NCI-H526 treated with DMSO at 0.1 percent for 48 hours (cell line): ENCODE data around the gene BGN.

ENCODE experiments used
- DNase-seq: peaks from one replicate; lab custom pipeline; 2025; lab: John Stamatoyannopoulos, UW

BGN gene

DNA sequence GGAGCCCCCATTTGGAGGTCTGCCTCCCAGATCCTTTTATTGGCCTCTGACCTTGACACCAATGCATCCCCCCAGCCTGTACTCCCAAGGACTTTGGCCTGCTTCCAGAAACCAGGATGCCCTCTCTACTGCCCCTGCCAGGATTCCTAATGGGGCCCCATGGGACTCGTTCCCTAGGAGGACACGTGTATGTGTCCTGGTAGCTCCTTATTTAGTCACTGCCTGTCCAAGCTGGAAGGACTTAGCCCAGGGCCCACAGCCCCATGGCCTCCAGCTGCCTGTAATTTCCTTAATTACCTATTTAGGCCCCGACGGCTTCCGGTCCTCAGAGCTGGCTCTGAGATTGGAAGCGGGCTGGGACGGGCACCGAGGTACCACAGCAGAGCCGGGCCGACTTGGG, 32.0 kb downstream of the BGN start:
- DNase-seq: no peak

DNA sequence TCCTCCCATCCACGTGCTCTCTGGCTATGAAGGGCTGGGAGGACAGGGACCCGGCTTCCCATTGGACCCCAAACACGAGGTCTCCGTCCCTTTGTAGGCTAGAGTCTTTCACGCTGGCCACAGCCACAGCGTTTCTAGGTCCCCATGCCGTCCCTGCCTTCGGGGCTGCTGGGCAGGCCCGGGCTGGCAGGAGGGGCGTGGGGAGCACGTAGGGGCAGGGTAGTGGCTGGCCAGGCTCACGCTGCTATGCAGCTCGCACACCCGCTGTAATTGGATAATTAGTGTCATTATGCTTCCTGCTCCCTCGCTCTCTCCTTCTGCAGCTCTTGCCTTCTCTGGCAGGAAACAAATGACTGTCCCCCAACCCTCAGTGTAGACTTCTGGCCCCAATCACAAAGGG, 32.4 kb downstream of the BGN start:
- no peak for DNase-seq

DNA sequence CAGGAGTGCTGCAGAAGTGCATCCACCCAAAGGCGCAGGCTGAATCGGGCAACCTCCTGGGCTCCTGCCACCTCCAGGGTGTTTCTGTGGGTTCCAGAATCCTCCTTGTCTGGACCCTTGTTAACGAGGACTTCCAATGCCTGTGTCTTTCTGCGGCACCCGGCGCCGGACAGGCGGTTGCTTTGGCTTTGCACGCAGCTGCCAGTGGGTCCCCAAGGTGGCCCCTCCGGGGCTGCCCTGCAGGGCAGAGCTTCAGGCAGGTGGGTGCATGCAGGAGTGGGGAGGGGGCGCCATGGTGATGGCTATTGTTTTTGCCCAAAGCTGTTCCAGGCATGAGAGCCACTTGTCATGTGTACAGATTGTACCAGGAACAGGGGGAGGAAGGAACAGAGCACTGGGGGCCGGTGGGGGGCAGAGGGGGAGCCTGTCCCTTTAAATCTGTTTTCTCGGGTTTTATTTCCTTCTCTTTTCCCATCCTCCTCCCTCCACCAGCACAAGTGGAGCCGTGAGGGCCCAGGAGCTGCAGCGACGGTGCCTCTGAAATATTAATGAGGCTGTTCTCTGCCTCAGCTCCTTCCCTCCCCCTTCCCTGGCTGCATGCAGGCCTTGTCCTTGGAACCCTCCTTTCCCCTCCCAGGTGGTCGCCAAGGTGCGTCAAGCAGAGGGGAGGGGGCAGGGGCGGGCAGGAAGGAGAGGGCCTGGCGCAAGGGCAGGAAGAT, 35.8 kb downstream of the BGN start:
- no peak for DNase-seq

DNA sequence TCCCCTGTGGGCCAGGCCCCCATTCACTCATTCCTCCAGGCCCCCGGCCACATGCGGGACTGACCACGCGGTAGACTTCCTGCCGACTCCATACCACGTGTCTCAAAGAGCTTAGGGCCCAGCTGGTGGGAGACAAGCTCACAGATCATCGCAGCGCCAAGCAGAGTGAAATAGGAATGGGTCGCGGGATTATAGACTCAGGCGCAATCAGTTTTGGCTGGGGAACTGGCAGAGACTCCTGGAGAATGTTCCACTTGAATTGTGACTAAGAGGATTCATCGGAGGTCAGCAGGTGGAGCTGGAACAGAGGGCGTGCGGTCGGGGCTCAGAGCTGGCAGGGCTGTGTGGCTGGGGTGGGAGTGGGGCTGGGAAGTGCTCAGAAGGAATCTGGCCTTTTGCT, 38.3 kb downstream of the BGN start:
- no peak for DNase-seq

DNA sequence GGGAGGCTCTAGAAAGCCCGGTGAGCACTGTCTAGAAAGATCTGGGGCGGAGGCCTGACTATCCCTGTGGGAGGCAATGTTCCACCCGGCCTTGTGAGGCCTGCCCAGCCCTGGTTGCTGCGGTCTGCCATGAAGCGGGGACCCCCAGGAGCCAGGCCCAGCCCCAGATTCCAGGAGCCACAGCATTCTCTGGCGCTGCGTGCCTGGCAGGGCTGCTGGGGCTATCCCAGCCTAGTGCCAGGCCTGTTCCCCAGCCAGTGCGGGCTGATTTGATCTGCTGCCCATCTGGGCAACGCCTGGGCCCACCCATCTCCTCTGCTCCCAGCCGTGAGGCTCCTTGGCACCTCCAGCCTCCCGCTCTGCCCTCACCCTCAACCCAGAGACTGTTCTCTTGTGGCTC, 42.3 kb downstream of the BGN start:
- no peak for DNase-seq

DNA sequence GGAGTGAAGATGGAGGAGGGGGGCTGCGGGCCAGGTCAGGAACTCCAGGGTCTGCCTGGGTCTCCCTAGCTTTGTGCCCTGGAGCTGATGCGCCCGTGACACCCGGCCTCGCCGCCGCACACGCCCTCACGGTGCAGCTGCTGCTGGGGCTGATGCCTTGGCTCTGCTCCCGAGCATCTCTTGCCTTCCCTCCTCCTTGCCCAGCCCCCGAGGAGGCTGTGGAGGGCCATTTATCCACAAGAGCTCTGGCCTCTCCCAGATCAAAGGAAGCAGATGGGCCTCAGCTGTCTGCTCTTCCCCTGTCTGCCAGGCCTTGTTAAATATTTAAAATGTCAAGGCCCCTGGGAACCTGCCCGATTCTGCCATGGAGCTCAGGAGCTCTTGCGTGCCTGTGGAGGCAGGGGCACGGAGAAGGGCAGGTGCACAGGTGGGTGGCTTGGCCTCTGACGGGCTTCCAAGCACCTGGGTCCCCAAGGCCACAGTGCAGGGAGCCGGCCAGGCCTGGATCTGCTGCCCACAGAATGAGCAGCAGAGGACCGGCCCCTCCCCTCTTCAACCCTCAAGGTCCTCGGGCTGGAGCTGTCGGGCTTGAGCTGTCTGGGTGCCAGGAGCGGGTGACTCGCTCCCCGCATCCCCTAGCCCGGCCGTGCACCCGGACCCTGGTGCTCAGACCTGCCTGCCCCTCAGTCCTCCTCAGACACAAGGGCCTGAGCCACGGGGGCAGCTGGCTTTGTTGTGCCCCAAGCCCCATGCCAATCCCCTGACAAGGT, 42.9 kb downstream of the BGN start:
- no peak for DNase-seq

DNA sequence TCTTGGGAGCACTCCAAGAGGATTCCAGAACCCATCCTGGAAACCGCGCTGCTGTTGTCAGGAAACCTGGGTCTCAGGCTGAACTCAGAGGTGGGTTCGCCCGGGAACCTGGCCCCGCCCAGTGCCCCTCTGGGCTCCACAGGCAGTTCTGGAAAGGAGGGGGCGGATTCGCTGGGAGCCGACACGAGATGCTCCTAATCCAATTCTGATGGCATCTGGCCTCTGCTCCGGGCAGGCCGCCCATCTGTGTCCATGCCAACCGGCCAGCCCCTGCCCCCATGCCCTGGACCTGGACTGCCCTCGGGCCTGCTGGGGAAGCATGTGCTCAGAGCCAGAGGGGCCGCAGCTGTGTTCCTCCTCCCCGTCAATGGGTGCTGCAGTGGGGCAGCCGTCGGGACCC, 43.6 kb downstream of the BGN start:
- DNase-seq: no peak

DNA sequence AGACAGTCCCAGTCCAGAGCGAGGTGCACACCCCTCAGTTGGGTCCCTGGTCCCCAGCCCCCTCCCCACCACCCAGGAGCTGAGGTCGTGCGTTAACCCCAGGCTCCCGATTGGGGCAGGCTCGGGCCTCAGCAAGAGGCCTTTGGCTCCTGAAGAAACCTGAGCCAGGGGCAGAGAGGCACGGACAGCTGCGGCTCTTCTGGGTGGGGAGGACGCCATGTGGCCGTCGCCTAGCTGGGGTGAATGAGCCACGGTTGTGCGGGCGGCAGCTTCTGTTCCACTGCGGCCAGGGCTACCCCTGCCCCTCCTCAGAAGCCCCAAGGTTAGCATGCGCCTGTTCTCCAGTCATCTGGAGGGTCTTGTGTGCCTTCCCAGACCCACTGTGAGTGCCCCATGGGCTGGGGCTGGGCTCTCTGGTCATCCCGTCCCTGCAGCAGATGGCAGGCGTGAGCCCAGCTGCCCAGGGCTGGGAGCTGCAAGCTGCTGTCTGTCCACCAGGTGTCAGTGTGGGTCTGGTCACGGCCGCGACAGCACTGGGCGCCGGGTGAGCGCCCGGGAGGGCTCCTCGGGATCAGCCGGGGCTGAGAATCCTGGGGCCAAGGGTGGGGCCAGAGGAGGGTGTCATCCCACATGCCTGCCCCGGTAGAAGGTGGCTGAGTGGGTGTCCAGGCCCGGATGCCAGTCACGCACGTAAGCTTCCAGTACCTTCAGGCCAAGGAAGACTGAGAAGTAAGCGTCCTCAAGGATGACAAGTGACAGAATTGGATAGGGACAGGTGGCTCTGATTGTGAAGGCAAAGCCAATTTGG, 44.6 kb downstream of the BGN start:
- no peak for DNase-seq

DNA sequence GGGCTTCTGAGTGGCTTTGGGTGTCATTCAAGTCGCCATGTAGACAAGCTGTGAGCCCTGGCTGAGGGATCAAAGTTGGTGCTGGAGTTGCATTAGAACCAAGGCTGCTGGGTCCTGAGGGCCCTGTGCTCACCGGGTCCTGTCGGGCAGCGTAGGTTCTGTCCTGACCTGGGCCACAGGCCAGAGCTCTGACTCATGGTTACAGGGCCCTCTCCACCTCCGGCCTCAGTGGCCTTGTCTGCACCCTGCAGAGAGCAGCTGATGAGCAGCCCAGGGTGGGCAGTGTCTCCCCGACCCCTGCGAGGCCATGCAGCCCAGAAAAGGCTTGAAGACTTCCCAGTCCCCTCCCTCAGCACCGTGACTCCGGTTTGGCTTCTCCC, 45.2 kb downstream of the BGN start:
- no peak for DNase-seq

DNA sequence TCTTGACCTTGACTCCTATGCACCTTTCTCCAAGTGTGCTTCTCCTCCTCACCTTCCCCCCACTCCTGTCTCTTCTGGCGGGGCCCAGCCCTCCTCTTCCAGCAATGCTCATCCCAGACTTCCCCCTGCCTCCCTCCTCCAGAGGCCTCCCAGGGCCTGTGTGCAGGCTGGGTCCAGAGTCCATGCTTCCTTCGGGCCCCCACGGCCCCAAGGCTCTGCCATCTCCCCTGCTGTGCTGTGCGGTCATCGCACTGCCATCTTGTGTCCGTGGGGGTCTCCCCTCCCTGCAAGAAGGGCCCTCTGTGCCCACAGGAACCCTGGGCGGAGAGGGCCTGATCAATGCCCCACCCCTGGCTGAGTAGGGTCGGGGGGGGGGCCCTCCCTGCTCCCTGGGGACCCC, 49.9 kb downstream of the BGN start:
- no peak for DNase-seq

DNA sequence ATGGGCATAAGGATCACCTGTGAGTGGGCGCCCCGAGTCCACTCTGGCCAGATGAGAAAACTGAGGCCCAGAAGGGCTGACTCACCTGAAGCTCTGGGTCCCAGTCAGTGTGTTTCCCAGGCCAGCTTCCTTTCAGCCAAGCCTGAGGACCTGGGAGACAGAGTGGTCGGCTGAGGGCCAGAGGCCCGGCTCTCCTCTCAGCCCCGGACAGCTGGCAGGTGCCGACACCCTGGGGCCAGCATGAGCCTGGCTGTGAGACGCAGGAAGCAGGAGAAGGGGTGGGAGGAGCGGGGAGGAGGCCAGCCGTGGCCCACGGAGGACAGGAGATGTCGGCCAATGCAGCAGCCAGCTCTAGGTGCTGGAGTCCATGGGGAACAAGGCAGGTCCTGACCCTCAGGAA, 51.6 kb downstream of the BGN start:
- DNase-seq: no peak

DNA sequence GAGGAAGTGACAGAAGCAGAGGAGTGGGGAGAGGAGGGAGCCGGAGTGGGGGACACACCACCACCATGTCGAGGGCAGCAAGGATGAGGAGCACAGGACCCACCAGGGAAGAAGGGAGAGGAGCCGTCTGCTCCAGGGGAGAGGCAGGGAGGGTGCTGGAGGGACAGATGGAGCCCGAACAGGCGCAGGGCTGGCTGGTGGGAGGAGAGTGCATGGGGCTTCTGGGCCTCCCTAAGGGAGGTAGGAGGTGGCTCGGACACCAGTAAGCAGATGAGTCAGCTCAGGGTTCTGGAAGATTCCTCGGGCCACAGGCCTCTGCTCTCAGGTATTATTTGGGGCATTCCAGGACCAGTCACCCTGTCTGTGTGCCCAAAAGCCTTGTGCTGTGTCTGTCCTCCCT, 52.4 kb downstream of the BGN start:
- DNase-seq: no peak

DNA sequence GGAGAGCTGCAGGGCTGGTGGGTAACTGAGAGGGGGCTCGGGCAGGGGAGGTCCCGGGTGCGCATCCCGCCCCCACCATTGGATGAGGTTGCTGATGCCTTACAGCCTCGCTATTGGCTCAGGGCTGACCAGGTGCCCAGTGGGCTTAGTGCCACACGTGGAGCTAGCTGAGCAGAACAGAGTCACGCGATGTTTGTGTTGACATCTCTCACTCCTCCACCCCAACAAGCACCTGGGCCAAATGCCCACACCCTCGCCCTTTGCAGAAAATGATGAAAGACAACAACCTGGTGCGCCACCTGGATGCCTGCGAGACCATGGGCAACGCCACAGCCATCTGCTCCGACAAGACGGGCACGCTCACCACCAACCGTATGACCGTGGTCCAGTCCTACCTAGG, 54.5 kb downstream of the BGN start:
- no peak for DNase-seq

DNA sequence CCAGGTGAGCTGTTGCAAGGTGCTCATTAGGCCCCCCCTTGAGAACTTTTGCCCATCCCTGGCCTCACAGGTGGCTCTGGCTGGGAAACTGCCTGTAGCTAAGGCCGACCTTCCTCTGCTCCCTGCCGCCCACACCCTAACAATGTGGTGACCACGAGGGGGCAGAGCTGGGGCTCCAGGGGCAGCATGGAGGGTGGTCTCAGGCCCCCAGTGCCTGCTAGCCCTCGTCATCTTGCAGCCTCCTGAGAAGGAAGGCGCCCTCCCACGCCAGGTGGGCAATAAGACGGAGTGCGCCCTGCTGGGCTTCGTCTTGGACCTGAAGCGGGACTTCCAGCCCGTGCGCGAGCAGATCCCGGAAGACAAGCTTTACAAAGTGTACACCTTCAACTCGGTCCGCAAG, 55.0 kb downstream of the BGN start:
- no peak for DNase-seq

DNA sequence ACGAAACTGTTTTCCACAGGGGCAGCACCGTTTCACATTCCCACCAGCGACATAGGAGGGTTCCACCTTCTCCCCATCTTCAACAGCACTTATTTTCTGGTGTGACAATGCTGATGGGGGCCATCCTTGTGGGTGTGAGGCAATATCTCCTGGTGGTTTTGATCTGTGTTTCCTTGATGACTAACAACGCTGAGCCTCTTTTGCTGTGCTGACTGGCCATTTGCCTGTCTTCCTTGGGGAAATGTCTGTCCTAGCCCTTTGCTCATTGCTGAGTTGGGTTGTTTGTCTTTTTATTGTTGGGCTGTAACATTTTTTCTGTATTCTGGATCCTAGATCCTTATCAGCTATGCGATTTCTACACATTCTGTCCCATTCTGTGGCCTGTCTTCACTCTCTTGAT, 56.4 kb downstream of the BGN start:
- DNase-seq: no peak

DNA sequence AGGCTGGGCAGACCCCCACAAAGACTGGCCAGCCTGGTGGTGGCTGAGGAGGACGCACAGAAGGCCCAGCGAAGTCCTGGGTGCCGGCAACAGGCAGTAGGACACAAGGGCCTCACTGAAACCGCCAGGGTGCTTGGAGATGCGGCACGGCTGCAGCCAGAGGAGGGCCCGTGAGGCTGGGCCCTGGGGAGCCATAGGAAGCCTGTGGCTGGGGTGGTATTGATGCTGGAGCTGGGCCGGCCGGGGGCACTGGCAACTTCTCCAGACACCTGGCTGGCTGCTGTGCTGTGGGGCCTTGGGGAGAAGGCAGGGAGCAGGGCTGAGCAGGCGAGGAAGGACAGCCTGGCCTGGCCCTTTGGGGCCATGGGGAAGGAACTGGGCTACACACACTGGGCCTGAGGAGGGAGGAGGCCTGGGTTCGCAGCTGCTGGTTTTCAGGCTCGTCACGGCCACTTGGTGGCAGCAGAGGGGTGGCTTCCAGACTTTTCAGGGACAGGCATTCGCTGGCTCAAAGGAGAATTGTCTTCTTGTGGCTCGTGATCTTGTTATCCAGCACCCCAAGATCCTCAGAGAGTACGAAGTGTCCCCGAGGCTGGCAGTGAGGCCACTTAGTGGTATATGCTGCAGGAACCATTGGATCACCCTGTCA, 59.9 kb downstream of the BGN start:
- no peak for DNase-seq

DNA sequence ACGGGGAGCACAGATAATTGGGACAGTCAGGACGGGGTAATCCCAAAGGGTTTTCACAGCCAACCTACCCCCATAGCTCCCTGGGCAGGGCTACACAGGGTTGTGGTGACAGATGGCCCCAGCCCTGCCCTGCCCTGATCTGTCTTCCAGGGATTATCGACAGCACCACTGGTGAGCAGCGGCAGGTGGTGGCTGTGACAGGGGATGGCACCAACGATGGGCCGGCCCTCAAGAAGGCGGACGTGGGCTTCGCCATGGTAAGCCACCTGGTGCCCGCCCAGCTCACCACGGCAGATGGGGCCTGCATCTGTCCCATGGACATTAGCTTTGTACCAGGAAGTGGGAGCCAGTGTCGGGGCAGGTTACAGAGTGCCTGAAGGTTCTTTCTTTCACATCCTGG, 62.0 kb downstream of the BGN start:
- no peak for DNase-seq

DNA sequence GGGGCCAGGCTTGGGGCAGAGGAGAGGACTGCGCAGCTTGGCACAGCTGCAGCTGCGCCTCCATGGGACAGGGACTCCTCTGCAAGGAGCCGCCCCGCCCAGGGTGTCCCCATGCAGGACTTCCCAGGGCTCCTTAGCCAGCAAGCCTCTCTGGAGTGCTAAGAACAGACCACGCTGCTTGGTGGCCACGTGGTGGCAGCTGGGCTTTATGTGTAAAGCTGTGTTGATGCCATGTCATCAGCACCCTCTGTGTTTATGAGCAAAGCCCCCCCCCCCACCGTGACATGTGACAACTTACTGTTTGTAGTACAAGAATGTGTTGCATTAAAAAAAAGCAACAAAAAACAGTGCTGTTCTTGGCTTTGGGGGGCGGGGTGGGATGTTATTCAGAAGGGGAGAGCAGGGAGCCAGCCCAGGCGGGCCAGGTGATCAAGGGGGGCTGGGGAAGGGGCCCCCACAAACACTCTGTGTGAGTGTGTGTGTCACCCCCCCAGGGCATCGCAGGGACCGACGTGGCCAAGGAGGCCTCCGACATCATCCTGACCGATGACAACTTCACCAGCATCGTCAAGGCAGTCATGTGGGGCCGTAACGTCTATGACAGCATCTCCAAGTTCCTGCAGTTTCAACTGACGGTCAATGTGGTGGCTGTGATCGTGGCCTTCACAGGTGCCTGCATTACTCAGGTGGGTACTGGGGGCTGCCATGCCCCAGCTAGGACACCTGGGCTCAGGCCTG, 63.0 kb downstream of the BGN start:
- DNase-seq: no peak
